Activated CD4-positive, CD25-positive, alpha-beta regulatory T cell (primary cell): ENCODE data around the gene AGAP3.
A peak's percentile ranks its signal among the peaks of the same experiment; 100 is the strongest.
"Not testable (repeated sequence)": the region's sequence is repeated elsewhere in the genome, so short reads cannot be mapped to it uniquely, and the experiment has no call there.

Experiments used
- DNase-seq, 4 experiments: peaks; one replicate each; lab custom pipeline; 2025; lab: John Stamatoyannopoulos, UW

Gene AGAP3

DNA sequence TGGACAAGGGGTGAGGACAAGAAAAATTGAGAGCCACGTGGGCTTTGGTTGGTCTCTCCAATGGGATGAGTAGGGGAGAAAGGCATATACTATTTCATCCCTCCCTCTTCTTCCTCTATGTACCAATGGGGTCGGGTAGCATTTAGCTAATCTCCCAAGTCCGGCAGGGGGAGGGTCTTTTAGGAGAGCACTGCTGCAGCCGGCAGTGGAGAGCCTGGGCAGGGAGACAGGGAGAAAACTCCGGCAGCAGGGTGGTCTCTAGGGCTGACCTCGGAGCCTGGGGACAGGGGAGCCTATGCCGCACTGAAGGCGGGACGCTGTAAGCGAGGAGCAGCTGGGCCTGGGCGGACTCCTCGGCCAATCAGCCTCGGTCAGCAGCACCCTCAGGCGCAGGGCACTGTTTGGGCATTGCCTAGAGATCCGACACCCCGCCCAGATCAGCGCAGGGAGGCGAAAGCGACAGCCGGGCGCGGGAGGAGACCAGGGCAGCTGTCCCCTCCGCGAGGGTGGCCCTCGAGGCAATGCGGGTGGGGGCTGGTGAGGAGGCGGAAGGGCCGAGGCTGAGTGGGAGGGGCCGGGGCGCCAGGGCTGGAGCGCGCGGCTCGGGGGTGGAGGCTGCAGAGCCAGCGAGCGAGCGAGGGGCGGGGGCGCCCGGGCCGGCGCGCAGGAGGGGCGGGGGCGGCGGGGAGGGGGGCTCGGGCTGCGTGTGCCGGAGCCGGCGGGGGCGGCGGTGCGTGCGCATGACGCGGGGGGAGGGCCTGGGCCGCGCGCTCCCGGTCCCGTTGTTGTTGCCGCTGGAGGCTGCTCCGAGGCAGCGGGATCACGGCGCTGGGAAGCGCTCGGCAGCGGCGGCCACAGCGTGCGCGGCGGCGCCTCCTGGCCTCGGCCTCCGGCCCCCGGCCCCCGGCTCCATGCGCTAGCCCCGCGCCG lies at the start of gene AGAP3:
AGAP3 (plus strand) TSS at position 785 of the 930 bp plus-strand sequence. CDS start 267 bp downstream, outside the sequence.
- peak in 1 of 4 experiments; percentile 30 for DNase-seq

DNA sequence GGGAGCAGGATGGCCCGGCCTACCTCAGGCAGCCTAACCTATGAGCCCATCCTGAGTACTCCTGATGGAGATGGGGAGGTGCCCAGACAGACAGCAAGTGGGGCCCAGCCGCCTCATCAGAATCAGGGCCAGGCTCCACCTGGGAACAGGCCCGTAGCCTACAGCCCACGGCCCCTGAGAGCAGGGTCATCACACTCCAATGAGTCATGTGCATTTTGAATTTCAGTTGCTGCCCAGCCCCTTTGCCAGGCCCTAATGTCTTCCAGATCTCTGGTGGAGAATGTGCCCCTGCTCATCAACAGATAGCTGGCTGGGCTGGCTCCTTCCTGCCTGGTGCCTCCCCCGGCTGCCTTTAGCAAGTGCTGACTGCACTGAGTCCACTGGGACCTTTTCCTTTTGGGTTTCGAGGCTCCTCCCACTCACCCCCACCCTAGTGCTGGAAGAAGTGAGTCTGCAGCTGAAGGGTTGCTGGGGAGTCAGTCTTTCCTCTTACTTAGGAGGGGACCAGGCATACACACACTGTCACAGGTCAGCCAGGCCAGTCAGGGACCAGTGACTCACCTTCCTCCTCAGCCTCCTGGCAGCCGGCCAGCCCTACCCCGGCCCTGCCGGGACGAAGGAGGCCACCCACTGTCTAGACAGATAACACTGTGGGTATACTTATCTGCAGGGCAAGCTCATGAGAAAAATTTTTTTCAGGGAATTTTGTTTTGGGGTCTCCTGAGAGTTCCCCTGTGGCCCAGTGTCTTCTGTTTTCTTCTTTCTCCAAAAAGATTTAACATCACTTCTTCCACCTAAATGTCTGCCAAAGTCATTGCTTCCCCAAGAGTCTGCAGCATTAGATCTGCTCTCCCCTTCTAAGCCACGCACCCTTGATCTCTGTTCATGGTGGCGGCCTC lies 47.1 kb upstream of the AGAP3 start:
- DNase-seq, result peak in 2 of 4 experiments; percentile 34 to 53

DNA sequence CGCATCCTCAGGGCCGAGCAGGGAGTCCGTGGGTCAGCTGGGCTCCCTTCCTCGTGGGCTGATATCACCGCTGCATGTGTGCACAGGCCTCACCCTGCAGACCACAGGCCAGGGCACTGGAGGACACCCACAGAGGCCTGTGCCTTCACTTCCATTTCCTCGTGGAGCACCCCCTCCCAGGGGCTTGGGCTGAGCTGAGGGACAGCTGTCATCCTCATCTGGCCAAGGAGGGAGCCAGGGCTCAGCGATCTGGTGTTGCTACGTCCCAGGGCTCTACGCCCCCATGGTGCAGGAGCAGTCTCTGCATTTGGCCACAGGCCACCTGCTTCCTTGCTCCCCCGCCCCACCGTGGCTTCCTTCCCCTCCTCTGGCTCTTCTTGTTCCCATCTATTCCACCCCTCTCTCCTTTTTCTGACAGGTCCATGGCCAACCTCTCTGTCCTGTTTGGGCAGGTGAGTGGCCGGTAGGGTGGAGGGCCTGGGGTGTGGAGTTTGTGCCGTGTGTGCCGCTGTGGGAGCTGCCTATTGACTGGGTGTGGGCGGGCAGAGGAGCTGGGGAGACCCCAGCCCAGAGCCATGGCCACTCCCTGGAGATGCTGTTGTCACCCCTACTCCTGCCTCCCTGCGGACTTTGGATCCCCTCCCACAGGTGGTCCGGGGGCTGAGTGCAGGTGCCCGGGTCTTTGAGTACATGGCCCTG lies 46.3 kb upstream of the AGAP3 start:
- DNase-seq, result no peak

DNA sequence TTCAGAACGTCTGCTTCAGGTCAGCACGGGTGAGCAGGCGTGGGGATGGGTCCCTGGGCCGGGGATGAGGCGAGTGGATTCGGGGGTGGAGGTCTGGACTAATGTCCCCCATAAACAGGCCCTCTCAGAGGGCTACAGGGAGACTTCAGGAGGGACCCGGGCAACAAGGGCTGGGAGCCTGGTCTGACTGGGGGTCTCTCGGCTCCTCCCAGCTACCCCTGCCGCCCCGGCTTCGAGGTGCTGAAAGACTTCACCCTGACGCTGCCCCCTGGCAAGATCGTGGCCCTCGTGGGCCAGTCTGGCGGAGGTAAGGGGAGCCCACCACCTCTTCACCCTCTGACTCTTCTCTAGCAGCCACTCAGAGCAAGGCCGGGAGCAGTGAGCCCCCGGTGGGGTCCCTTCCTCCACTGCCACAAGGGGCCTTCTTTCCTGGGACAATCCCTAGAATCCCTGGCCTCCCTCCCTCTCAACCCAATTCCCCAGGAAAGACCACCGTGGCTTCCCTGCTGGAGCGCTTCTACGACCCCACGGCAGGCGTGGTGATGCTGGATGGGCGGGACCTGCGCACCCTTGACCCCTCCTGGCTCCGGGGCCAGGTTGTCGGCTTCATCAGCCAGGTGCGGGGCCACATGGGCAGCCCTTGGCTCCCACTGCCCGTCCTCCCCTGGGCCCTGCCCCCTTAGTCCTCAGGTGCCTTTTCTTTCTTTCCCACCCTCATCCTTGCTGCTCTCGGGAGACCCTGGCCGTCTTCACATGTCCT lies 45.5 kb upstream of the AGAP3 start:
- DNase-seq, result no peak

DNA sequence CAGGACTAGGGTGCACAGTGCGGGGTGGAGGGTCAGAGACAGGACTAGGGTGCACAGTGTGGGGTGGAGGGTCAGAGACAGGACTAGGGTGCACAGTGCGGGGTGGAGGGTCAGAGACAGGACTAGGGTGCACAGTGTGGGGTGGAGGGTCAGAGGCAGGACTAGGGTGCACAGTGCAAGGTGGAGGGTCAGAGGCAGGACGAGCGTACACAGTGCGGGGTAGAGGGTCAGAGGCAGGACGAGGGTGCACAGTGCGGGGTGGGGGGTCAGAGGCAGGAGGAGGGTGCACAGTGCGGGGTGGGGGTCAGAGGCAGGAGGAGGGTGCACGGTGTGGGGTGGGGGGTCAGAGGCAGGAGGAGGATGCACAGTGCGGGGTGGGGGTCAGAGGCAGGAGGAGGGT lies 42.8 kb upstream of the AGAP3 start:
- not testable (repeated sequence) for DNase-seq

DNA sequence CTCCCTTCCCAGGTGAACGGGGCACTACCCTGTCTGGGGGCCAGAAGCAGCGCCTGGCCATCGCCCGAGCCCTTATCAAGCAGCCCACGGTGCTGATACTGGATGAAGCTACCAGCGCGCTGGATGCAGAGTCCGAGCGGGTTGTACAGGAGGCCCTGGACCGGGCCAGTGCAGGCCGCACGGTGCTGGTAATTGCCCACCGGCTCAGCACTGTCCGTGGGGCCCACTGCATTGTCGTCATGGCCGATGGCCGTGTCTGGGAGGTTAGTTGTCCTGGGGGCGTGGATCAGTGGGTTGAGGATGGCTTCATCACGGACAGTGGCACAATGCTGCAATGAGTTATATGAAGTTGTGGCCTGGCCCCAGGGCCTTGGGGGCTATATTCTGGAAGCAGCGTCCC lies 42.3 kb upstream of the AGAP3 start:
- no peak for DNase-seq

DNA sequence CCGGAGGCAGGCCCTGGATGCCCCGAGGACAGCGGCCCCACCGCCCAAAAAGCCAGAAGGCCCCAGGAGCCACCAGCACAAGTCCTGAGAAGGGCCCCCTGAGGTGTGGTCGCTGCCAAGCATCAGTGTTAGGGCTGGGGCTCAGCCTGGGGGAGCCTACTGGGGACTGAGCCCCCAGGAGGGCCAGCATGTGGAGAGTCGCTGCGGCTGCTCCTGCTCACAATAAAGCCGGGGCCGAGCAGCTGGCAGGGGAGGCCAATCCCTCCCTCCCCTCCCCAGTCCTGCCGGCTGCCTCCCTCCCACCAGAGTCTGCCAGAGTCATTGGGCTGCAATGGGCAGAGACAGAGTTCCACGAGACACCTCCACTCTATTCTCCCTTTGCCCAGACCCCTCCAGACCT lies 41.0 kb upstream of the AGAP3 start:
- DNase-seq, result no peak

DNA sequence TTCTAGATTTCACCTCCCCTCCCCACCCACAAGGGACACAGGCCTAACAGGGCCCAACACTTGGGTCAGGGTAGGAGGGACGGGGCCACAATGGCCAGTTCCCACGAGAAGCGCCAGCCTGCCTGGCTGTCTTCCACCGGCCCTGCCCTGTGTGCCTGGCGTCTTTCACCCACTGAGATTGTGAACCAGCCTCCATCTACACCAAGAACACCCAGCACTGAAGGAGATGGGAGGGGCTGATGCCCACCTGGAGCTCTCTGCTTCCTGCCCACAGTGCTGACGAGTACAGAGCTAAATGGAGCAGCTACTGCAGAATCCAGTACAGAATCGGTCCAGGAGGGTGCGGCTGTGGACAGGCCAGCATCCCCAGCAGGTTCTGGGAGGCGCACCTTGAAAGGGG lies 40.3 kb upstream of the AGAP3 start:
- no peak for DNase-seq

DNA sequence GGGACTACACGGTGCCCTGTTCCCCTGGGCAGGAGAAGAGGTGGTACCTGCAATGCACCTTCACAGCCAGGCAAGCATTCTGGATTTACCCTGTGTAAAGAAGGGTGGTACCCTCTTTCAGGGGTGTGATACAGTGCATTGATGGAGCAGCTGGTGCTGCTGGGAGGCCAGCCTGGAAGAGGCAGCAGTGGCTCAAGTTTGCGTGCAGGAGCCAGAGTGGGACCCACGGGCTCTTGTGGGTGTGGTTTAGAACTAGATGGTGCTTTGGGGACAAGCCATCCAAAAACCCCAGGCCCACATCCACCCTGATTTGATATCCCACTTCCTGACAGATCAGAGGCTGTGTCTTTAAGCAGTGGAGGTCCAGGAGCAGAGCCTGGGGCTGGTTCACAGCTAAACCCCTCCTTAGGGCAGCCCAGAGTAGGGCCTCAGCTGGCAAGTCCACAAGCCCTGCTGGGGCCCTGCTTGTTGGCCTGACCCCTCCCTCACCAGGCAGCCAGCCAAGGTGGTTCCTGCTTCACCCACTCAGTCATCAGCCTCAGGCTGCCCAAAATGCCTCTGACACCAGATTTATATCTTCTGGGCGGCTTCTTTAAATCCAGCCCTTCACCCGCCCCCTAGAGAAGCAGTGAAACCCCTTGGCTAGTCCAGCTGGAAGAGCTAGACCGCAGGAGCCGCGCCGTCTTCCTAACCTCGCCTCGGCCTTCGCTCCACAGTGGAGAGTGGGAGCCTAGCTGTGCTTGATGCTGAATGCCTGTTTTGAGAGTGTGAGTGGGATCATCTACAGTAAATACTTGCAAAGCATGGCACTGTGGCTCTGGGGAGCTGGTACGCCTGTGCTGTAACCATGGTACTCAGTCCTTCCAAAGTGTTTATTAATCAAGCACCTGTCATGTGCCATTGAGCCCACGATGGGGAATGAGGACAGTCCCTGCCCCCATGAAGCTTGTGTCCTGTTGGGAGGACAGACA lies 39.4 kb upstream of the AGAP3 start:
- DNase-seq, result no peak

DNA sequence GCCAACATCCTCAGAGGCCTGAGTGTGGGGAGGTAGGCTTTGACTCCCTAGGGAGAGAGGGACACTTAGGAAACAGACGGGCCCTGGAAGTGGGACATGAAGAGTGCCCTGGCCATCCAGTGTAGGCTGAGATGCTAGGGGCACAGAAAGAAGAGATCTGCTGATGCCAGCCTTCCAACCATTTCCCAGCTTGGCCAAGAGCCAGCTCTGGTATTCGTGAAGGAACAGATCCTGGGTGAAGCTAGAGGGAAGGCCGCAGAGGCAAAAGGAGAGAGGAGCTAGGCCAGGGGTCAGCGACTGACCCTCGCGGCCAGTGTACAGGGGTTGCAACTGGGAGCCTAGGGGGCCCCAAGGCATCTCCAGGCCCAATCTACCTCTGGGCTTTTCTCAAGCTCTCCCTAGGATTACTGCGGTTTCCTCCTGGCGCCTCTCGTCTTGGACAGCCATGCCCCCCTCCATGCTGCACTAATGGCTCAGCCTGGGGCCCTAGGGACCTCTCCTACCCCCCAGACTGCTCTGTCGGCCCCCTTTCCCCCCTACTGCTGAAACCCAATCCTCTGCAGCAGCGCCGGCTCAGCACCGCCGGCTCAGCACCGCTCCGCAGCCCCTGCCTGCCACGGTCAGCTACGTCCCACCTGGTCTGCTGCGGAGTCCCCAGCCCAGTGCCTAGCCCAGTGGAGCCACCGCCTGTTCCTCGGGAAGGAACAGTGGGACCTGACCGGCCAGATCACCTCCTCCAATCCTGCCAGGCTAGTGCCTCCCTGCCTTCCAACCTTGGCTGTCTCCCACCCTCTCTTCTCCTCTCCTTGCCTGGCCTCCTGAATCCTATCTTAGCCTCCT lies 38.1 kb upstream of the AGAP3 start, which contains the start of gene ASIC3:
ASIC3 (plus strand) TSS at position 556 of the 840 bp plus-strand sequence. CDS start 355 bp downstream, outside the sequence.
- no peak for DNase-seq

DNA sequence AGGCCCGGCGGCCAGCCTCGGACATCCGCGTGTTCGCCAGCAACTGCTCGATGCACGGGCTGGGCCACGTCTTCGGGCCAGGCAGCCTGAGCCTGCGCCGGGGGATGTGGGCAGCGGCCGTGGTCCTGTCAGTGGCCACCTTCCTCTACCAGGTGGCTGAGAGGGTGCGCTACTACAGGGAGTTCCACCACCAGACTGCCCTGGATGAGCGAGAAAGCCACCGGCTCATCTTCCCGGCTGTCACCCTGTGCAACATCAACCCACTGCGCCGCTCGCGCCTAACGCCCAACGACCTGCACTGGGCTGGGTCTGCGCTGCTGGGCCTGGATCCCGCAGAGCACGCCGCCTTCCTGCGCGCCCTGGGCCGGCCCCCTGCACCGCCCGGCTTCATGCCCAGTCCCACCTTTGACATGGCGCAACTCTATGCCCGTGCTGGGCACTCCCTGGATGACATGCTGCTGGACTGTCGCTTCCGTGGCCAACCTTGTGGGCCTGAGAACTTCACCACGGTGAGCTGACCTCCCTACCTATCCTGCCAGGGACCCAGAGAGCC lies 37.3 kb upstream of the AGAP3 start:
- no peak for DNase-seq

DNA sequence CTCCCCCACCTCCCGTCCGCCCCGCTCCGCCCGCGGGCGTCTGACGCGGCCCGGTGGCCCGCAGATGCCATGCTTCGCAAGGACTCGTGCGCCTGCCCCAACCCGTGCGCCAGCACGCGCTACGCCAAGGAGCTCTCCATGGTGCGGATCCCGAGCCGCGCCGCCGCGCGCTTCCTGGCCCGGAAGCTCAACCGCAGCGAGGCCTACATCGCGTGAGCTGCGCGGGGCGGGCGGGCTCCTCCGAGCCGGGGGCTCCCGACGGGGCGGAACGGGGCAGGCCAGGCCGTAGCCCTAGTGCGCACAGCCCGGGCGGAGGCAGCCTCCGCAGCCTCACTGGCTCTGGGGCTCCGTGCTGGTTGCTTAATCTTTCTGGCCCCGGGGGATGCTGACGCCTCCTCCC lies 35.2 kb upstream of the AGAP3 start:
- DNase-seq, result peak in 2 of 4 experiments; percentile 23 to 25

DNA sequence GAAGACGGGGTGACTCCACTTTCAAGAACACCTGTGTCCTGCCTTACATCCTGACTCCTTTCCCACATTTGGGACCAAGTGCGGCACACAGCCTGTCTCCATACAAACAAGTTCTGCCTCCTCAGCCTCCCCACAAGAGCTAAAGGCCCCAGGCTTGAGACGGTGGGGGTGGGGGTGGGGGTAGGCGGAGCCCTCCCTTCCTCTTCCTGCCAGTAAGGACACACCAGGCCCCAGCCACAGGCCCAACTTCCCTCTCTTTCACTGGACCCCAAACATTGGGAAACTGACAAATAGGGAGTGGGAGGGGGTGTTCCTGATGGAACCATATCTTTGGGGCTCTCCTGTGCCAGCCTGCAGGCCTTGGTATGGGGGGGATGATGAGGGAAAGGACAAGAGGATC lies 33.2 kb upstream of the AGAP3 start:
- no peak for DNase-seq

DNA sequence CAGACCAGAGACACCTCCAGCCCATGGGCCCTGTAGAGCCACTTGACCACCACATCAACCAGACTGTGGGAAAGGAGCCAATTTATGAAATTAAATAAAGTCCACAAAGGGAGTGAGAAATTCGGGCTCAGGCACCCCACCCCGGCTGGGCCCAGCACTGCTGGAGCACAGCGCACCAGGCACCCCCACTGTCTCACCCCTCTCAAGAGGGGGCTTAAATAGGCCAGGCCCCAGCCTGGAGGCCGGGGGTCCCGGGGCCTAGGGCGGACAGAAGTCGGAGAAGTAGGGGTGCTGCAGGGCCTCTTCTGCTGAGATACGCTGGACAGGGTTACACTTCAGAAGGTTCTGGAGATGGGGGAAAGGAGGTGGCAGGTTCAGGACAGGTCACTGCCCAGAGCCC lies 32.5 kb upstream of the AGAP3 start:
- no peak for DNase-seq

DNA sequence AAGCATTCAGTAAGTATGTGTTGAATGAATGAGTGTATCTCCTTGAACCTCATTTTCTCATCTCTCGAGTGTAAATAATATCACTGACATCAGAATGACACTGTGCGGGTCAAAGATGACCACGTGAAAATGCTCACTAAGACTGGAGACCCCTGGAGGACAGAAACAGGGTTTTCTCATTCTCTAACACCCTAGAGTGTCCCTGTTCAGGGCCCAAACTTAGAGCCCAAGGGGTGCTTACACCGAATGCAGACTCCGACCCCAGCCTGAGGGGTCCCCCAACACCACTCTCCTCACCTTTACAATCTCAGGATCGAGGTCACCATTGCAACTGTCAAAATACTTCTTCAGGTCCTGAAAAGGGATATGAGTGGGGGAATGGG lies 30.0 kb upstream of the AGAP3 start:
- DNase-seq, result no peak

DNA sequence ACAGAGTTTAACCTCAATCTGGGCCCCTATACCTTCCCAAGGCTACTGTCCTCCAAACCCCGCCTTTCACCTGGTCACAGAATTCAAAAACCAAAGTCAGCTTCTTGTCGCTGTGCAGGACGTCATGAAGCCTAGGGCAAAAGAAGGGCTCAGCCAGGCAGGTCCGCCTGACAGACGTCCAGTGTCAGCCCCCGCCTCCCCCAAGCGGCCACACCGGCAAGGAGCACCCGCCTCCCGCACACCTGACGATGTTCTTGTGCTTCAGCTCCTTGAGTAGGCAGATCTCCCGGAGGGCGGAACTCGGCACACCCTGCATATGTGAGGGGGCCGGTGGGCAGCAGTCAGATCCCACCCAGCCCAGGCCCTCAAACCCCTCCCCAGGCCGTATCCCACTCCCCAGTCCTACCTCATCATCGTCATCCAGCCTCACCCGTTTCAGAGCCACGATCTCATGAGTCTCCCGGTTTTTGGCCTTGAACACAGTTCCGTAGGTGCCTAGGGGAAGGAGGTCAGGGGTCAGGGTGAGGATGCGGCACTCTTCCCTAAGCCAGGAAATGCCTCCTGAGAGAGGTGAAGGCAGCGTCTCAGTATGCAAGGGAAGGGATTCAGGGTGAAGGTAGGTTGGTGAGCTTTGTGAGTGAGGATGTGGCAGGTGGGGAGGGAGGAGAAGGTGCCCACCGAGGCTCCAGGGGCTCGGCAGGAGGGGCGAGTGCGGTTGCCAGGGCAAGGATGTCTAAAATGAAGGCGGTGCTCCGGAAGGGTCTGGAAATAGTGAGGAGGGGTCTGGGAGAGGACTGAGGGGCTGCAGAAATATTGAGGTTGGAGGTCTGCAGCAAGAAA lies 29.4 kb upstream of the AGAP3 start:
- DNase-seq, result no peak

DNA sequence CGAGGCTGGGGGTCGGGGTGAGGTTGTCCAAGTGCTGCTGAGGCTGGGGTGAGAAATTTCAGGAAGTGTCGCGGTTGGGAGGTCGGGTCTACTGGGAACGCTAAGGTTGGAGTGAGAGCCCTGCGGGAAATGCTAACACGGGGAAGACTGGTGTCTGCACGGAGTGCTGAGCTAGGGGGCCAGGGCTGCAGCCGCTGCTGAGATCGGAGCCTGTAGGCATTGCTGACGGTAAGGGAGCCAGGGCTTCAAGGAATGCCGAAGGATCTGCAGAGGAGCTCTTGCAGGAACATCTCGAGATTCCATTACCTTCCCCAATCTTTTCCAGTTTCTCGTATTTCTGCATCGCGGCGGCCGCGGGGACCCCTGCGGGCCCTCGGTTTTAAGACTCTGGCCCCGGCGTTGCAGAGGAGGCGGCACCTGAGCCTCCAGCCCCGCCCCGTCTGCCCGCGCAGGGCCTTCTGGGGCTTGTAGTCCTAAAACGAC lies 28.7 kb upstream of the AGAP3 start, which contains the start of gene CDK5:
CDK5 (minus strand) TSS at position 392 of the 483 bp plus-strand sequence; CDS start at position 343, 49 bp downstream.
- DNase-seq, result no peak
